NOMO-1 treated with dmso at 0.1 percent for 144 hours (cell line): ENCODE data around the gene DPPA2.
"Not testable (repeated sequence)": the region's sequence is repeated elsewhere in the genome, so short reads cannot be mapped to it uniquely, and the experiment has no call there.

Experiments used
- DNase-seq: peaks from one replicate; lab custom pipeline; 2025; ENCODE audit not compliant: unreplicated experiment; lab: John Stamatoyannopoulos, UW

The DPPA2 gene, protein sequence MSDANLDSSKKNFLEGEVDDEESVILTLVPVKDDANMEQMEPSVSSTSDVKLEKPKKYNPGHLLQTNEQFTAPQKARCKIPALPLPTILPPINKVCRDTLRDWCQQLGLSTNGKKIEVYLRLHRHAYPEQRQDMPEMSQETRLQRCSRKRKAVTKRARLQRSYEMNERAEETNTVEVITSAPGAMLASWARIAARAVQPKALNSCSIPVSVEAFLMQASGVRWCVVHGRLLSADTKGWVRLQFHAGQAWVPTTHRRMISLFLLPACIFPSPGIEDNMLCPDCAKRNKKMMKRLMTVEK

DNA sequence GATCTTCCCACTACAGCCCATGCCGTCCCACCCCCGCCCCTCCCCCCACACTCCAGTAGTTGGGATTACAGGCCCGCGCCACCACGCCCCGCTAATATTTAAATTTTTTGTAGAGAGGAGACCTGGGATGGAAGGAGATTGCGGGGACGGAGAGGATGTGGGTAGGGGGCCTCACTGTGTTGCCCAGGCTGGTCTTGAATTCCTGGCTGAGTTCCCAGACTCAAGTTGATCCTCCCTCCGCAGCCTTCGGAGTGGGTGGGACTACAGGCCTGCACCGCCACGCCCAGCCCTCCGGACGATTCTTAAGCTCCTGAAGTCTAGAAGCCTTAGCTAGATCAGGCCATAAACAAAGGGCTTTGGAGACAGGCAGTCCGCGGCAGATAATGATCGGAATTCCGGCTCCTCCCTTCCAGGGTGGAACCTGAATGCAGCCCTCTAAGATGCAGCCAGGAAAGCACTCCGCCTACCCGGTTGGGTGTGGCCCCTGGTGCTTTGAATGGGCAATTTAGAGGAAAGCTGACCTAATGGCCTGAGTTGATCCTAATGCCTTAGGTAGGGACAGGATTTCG lies at the start of gene DPPA2:
TSS of gene DPPA2 (minus strand) at position 356 of the 569 bp plus-strand sequence. CDS start 1,975 bp downstream, outside the sequence.
- no peak for DNase-seq

DNA sequence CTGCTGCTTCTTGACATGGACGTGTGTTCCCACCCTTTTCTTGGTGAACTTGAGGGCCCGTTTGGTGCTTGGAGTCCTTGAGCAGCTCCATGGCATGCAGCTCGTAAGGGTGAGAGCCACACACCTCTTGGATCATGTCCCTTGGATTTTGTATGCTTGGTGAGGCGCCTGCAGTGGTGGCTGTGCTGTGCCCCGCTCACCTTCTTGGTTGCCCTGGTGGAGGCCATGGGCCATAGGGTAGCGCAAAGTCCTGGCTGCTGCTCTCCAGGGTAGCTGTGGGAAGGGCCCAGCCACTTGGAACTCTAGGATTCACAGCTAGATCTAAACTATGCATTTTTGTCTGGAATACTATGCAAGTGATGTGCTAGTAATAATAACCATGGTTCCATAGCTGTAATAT lies 47.8 kb upstream of the DPPA2 start:
- no peak for DNase-seq

DNA sequence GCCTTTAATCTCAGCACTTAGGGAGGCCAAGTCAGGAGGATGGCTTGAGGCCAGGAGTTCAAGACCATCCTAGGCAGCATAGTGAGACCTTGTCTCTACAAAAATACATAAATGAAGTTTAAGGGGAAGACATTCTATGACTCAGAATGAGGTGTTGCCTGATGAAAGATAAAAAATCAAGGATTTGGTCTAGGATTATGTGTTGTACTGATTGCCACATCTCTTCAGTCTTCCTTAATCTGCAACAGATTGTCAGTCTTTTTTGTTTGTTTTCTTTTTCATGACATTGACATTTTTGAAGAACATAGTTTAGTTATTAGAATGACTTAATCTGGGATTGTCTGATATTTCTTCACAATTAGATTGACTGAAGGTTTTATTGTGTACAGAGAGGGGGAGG lies 47.3 kb upstream of the DPPA2 start:
- no peak for DNase-seq

DNA sequence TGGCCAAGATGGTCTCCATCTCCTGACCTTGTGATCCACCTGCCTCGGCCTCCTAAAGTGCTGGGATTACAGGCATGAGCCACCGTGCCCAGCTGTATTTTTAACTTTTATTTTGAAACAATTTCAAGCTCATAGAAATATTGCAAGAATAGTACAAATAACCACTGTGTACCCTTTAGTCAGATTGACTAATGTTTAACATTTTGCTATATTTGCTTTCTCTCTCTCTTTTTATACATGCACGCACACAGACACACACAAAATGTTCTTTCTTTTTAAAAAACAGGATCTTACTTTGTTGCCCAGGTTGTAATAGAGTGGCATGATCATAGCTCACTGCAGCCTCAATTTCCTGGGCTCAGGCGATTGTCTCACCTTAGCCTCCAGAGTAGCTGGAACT lies 46.5 kb upstream of the DPPA2 start:
- DNase-seq: no peak

DNA sequence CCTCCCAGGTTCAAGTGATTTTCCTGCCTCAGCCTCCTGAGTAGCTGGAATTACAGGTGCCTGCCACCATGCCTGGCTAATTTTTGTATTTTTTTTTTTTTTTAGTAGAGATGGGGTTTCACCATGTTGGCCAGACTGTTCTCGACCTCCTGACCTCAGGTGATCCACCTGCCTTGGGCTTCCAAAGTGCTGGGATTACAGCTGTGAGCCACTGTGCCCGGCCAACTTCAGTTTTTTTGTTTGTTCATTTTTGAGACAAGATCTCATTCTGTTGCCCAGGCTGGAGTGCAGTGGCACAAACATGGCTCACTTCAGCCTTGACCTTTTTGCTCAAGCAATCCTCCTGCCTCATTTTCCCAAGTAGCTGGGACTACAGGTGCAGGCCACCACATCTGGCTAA lies 42.5 kb upstream of the DPPA2 start:
- DNase-seq: not testable (repeated sequence)

DNA sequence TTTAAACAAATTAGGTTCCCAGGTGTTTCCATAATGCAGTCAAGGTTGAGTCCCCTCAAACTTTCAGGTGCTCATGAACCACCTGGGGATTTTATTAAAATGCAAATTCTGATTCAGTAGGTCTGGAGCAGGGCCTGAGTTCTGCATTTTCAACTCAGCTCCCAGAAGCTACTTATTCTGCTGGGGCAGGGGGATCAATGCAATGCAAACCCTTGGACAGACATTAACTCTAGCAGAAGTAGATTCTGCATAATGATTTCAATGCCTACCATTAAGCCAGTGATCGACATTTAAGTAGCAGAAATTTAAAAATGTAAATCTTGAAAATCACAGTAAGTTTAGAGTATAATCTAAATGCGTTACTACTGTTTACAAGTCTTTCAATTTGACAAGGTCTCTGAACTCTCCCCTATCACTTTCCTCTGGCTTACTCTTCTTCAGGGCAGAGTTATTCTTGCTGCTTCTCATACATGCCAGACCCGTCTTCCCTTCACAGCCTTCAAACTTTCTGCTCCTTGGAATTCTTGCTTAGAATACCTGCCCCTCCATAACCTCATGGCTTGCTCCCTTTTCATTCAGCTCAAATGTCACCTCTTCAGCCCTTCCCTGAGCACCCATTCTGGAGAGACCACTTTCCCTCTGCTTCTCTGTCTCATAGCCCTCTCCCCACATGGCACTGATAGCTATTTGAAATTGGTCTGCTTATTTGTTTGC lies 40.3 kb upstream of the DPPA2 start:
- DNase-seq: no peak

DNA sequence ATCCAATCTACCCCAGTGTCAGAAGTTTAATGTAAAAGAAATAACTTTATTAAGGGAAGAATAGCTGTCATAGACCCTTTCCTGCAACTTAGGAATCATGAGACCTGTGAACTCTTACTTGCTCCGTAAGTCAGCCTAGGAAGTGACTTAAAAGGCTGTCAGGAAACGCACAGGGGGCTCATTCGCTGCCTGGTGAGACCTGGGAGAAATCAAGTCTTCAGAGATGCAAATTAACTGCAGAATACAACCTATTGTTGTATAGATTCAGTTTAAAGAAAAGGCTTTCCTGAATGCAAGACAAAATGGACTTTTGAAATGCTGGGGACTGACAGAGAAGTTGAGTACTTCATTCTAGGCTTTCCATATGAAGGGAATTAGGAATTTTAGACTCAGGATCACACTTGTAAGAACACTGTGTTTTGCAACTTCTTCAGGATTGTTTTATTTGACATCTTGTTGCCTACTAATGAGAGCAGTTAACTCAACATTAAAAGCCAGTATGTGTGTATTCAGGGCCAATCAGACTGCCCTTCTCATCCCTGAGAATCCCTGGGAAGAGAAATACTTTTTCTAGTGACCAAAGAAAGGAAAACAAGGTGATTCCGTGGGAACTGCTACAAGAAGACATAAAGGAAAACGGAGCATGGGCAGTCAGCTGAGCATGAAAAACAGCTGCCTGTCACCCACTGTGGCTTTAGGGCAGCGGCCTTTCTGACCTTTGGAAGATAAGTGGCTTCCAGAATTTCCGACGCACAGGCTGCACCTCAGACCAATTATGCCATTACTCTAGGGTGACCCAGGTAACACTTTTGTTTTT lies 39.5 kb upstream of the DPPA2 start:
- no peak for DNase-seq

DNA sequence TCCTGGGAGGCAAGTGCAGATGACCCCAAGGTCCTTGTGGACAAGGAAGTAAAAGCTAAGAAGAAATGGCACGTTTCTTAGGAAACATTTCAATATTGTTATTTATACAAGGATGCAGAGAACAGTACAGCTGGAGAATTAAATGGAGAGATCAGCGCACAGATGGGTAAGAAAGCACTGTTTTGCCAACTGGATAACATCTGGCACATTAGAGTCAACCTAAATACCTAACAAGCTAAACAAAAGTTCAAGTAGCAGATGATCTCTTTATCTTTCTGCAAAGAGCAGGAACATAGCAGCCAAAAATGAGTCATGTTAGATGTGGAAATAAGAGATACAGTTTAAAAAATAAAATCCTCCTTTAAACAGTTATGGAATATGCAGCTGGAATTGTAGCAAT lies 36.7 kb upstream of the DPPA2 start:
- DNase-seq: no peak

DNA sequence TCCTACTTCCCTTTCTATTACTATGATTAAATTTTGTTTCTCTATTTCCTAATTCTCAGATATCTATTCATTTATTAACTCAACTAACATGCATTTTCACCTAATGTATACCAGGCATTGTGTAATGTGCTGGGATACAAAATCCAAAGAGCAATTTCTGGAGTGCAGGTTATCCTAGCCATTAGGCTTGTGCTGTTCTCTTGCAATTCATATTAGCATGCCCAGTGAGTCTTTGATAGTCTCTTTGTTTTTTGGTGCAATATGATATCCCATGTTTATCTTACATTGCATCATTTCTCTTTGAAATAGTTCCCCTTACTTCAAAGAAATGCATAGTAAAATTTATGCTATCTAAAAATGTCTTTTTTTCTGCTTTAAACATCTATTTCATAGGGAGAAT lies 34.9 kb upstream of the DPPA2 start:
- no peak for DNase-seq

DNA sequence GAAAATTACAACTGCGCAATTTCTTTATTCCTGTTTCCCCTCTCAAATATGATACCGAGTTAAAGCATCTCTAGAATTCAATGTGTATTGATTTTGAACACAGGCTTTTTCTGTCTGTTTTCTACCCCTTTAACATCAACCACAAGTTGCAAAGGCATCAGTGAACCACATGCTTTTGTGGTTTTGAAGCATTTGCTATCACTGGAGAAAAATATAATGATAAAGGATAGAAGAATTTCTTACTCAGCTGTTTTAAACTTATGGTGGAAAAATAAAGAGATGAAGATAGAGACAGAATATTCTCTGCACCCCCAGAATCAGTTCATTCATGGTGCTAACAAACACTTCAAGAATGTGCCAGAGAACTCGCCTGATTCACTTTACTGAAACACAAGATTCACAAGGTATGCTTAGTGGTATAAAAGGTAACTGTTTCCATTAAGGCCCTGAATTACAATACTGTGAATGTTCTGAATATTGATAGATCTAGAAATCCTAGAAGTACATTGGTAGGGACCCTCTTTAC lies 30.5 kb upstream of the DPPA2 start:
- no peak for DNase-seq

DNA sequence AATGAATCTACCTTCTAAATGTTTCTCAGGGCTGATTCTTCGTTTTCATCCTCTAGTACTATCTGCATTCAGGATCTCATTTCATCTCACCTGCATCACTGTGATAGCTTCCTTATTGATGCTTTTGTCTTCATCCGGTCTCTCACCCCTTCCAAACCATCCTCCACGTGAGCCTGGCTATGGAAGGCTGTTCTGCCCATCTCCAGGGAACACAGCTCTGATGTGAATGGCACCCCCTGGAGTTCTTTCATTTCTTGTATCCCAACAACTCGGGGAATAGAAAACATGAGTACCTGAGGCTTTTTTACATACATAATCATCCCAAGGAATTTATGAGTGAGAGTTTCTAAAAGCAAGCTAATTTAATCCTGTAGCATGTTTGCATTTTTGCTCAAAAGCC lies 29.8 kb upstream of the DPPA2 start:
- DNase-seq: no peak

DNA sequence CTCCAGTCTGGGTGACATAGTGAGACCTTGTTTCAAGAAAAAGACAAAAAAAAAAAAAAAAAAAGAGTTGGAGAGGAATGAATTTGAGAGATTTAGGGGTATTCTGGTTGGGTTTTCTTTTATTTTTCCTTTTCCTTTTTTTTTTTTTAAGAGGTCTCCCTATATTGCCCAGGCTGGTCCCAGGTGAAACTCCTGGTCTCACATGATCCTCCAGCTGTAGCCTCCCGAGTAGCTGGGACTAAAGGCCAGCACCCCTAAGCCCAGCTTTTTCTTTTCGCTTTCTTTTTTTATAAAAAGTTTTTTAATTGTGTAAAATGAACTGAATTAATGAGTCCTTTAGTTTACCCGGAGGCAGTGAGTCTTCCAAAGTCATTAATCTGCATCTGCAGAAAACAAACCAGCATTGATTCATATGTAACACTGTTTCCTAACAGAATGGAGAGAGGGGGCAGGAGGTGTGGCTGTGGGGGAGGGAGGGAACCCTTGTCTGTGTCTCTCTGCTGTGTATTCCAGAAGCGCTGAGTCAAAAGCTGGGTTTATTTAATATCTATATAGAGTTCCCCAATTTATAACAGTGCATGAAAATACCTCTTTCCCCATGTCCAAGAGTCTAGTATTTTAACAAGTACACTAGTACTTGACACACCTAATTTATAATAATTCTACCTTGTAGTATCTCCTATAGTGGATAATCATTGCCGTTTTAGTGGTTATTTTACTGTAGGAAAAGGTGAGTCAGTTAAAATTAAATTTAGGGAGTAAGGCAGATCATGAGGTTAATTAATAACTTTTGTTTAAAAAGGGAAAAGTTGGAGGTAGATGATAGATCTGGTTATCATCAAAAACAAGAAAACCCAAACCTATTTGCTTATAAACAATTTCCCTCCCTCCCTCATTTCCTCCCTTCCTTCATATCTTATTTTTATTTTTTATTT lies 23.7 kb upstream of the DPPA2 start:
- DNase-seq: no peak

DNA sequence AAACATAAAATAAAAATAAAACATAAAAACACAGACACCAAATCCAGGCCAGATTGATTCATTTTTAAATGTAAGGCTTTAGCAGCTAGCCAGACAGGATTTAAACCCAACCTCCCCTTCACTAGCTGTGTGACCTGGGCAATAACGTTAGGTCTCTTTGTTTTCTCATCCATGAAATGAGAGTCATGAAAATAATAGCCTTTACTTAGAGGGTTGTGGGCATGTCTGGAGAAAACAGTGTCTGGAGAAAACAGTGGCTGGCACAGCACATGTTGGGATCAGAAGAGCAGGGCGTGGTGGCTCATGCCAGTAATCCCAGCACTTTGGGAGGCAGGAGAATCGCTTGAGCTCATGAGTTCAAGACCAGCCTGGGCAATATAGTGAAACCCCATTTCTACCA lies 22.9 kb upstream of the DPPA2 start:
- DNase-seq: no peak

DNA sequence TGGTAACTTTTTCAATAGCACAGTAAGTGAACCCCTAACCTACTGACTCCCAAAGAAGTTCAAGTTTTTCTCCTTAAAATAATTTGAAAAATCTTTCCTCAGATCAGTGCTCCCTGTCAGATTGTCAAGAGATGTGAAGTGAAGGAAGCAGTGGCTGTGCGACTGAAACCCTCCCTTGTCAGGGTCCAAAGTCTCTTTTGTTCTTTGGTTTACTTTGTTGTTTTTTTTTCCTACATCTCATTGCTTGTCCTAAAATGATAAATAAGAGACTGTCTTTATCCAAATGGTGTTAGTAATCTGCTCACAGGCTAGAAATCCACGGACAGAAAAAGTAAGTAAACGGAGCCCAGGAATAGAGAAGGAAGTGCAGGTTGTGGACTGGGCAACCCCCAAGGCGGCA lies 22.0 kb upstream of the DPPA2 start:
- no peak for DNase-seq

DNA sequence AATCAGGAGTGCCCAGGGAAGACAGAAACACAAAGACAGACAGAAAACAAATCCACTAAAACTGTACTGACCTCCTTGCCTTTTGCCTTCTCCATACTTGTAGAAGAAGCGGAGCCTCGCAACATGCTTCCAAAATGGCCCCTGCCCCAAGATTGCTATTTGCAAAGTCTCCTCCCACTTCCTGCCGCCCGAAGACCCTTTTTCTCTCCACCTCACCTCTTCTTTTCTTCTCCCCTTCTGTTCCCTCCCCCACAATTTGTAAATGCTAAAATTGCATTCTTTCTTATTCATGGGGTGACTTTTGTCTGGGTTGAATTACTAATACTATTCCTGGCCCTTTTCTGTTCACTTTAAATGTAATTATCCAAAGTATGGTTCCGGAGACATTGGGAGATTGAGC lies 21.1 kb upstream of the DPPA2 start, which contains the start of gene DPPA4:
TSS of gene DPPA4 (minus strand) at position 154 of the 400 bp plus-strand sequence. CDS start at position 125, 29 bp downstream.
- no peak for DNase-seq

DNA sequence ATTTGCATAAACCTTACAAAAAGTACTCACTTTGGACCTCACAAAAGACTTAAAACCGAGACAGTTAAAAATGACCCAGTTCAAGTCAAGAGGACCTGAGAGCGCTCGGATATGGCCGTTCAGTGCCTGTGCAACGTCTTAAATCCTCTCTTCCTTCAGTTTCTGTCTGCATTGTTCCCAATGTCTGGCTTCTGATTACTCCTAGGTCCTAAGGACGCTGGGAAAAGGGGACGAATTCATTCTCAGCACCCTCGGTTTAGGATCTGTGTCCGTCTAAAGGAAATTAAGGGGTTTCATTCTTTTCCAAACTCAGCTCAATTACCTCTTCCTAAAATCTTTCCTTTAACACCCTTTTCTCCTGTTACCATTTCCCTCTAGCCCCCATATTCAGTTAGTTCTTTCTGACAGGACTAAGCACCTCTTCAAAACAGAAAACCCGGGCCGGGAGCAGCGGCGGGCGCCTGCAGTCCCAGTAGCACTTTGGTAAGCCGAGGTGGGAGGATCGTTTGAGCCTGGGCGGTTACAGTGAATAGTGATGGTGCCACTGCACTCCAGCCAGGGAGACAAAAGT lies 20.1 kb upstream of the DPPA2 start:
- DNase-seq: no peak

DNA sequence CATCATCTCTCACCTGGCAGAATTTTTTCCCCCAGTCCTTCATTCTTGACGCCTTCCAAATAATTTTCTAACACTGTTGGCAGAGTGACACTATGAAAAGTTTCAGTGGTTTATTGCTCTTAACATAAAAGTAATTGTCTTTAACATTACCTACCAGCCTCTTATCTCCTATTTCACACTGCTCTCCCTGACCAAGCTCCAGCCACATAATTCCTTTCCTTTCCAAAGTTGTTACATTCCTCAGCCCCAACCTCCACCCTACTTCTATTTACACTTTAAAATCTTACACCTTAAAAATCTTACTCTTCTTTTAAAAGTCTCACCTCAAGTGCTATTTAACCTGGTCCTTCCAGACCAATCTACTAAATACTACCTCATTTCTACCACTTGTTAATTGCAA lies 18.3 kb upstream of the DPPA2 start:
- no peak for DNase-seq

DNA sequence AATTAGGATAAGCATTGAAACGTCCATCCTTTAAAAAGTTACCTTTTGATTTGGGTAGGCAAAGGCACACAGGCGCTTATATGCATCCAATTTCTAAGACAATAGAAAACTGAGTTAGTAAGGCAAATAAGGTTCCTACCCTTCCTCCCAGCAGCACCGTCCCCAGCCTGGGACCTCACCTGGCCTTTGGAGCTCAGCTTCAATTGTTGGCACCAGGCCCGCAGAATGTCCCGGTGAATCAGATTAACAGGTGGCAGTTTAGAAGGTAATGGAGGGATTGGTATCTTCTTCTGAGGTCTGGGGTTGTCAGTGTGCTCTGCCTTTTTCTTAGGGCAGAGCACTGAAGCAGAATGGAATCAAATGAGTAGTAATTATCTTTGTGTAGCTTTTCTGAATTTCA lies 15.4 kb upstream of the DPPA2 start:
- no peak for DNase-seq

DNA sequence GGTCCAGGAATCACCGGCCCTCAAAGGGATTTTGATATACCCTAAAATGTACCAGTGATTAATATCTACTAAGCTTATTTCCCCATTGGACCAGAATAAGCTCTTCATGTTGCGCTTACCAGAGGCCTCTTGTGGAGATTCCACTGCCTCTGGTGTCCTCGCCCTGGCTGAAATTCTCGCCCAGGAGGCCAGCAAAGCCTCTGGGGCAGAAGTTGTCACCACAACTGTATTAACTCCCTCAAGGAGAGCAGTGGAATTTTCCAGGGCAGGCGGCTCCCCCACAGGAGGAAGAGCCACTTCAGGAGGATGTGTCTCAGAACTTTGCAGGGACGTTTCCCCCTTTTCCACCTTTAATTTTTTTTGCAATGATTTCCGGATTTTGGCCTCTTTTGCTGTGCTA lies 14.1 kb upstream of the DPPA2 start:
- DNase-seq: no peak

DNA sequence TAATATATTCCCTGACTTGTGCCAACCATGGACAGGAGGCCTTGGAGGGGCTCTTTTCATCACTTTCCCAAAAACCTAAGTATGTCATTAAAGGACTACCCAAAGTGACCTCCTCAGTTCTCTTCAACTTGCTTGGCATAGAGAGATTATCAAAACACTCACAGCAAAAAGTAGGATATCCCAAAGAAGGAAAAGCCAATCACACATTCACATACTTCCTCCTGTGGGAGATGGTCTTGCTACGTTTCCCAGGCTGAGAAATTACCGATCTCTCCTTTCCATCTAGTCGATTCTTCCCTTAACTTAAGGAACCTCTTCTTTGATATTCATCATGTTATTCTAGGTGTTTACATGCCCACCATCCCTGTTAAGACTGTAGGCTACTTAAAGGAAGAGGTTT lies 11.9 kb upstream of the DPPA2 start:
- no peak for DNase-seq
